Heart right ventricle (tissue), 16 donors: ENCODE measurements around the gene HPS6. TPM values are rescaled to one million over a fixed set of nuclear protein-coding genes. Genes with fewer than 3 reads are reported as not detected.
"Not testable (repeated sequence)": the region's sequence is repeated elsewhere in the genome, so short reads cannot be mapped to it uniquely, and the experiment has no call there.

Experiments used
- ATAC-seq, 8 donors: fragments of 200-7000 bp; cut with Tn5 transposase; one replicate each; pipeline ENCODE4 v1.9.1; 2020; ENCODE audit warnings: mild to moderate bottlenecking in 8 of 8, moderate library complexity in 8 of 8, moderate number of reproducible peaks in 1 of 8
- DNase-seq, 2 donors: peaks; one replicate each; pipeline ENCODE4 v3.0.0-alpha.2; 2020
- H3K27ac ChIP-seq, 10 donors: fragments of 200-600 bp; sonication (generic) in 2 of 10; one replicate each; pipeline versions ENCODE4 v1.5.0 to v1.8.0; 2020 to 2022; ENCODE audit warnings: mild to moderate bottlenecking in 3 of 10
- H3K27me3 ChIP-seq, 7 donors: fragments of 200-600 bp; one replicate each; pipeline ENCODE4 v1.8.0; 2021 to 2022; ENCODE audit warnings: mild to moderate bottlenecking in 2 of 7
- H3K36me3 ChIP-seq, 9 donors: fragments of 200-600 bp; sonication (generic) in 1 of 9; one replicate each; pipeline versions ENCODE4 v1.5.0 to v1.8.0; 2020 to 2022; ENCODE audit warnings: mild to moderate bottlenecking in 2 of 9
- H3K4me1 ChIP-seq, 9 donors: fragments of 200-600 bp; sonication (generic) in 1 of 9; one replicate each; pipeline versions ENCODE4 v1.5.0 to v1.8.0; 2020 to 2022; ENCODE audit warnings: mild to moderate bottlenecking in 4 of 9
- H3K4me3 ChIP-seq, 10 donors: fragments of 200-600 bp; sonication (generic) in 2 of 10; one replicate each; pipeline versions ENCODE4 v1.5.0 to v1.8.0; 2020 to 2022; ENCODE audit warnings: mild to moderate bottlenecking in 7 of 10, moderate library complexity in 2 of 10
- H3K9me3 ChIP-seq, 11 donors: fragments of 200-600 bp in 10 of 11; sonication (generic) in 2 of 11; one replicate each; pipeline versions ENCODE4 v1.5.0 to v1.8.0; 2013 to 2022; ENCODE audit warnings: mild to moderate bottlenecking in 2 of 11, control low read depth in 1 of 11, moderate library complexity in 1 of 11
- CTCF ChIP-seq, 9 donors: fragments of 200-600 bp; sonication (generic) in 2 of 9; IDR thresholded peaks; one replicate each; pipeline versions ENCODE4 v1.5.0 to v1.8.0; 2021 to 2022; ENCODE audit warnings: antibody characterized with exemption in 9 of 9, mild to moderate bottlenecking in 5 of 9, moderate library complexity in 1 of 9
- WGBS, 2 donors: extraction: QIAGEN DNeasy Blood & Tissue Kit; methylation state at CpG; one replicate each; pipeline ENCODE4 v1.1.7; 2013; ENCODE audit warnings: inconsistent platforms in 1 of 2; 5-methylcytosine and 5-hydroxymethylcytosine counted together
- intact Hi-C, 10 donors: fragments of 100-400 bp; cut with DNase I; formaldehyde crosslinking; loops; one replicate each; pipeline versions ENCODE4 v1.11.1 to v1.14.2; 2022
- polyA plus RNA-seq, 2 donors: library from polyadenylated mRNA; stranded (reverse); fragments of 200-250 nt; gene quantifications; one replicate each; pipeline ENCODE4 v1.2.3, GENCODE V29; 2013
- total RNA-seq, 10 donors: library from RNA; stranded (reverse); fragmentation: NEBNext Ultra II Directional in 3 of 10; extraction: Animal tissue kit (Norgen Biotek cat#: 25700) in 3 of 10; gene quantifications; one replicate each; pipeline versions ENCODE4 v1.2.1 to v1.2.4, GENCODE V29; 2021 to 2023
- donor health status: Arrhythmogenic right ventricular cardiomyopathy.
- donor health status: ischemic (EF 13 %, LVEDD 7.1; RV severe dilation, severe dysfunction).
- donor health status: healthy with polysubstance abuse.
- donor health status: DM: no; HTN: yes; CAD: no.
- donor health status: DM: no; HTN: no; CAD: no.
- donor health status: ischemic (EF 25% LVEDD 6.9; RV normal size, moderate dysfunction).
- donor health status: ischemic (EF 25% LVEDD 5.7; RV mildly dilated, moderate dysfunction).
- donor health status: healthy.
- donor health status: DM: yes; HTN: yes; CAD: no.
- donor health status: Ischemic cardiomyopathy.
- donor health status: ischemic (EF 35%, LVEDD 5.7; RV mildly dilated, moderate dysfunction).
- donor health status: nonischemic (EF 11% LVEDD 7.7; RV severe dilation, severe dysfunction).
- donor health status: DM: yes; HTN: yes; CAD: no.
- donor health status: PGD.
- donor health status: ischemic (EF 29% LVEDD 5.4; RV normal size, mild dysfunction).
- donor health status: nonischemic (EF 23%, LVEDD 6.1; RV moderate dilation, normal function).

HPS6 gene
- total and polyA plus RNA-seq, 12 donors: 8.2 to 13.6 (median 10.6) TPM

- H3K4me3 ChIP-seq: no peak overlapping the region
- WGBS, 2 donors: 77 to 87% methylated on average over 3 of the region's 3 CpGs
- peaks cover 0 to 100% (median 50%) of the 10 kb centered on the region in 9 donors for H3K36me3 ChIP-seq
- ATAC-seq: no peak
- H3K9me3 ChIP-seq: no peaks in the 10 kb centered on the region
- no peak for TF ChIP-seq CTCF (IDR thresholded peaks at IDR 0.05)
- DNase-seq: no peak
- H3K27me3 ChIP-seq: no peaks in the 10 kb centered on the region
- H3K4me1 ChIP-seq: peaks cover 0 to 14% (median 0%) of the 10 kb centered on the region in 9 donors
- intact Hi-C loops: no loop called here
- peak overlapping the region in 1 of 10 donors; percentile 31 for H3K27ac ChIP-seq
Measured at GRCh38 chr10:102024799-102025198, 40.4 kb upstream of the HPS6 start.

GRCh38 chr10:102027261-102027660, 37.9 kb upstream of the HPS6 start:
- intact Hi-C loops: no loop called here
- Histone ChIP-seq H3K4me3 (no peak overlapping the region), H3K4me1 (peaks cover 0 to 14% (median 0%) of the 10 kb centered on the region in 9 donors), H3K36me3 (peaks cover 0 to 100% (median 62%) of the 10 kb centered on the region in 9 donors), H3K9me3 (no peaks in the 10 kb centered on the region), H3K27me3 (no peaks in the 10 kb centered on the region), H3K27ac (no peak overlapping the region)
- no peak for ATAC-seq
- TF ChIP-seq CTCF (IDR thresholded peaks at IDR 0.05): no peak
- DNase-seq: no peak
- 98 to 99% methylated on average over 2 of the region's 2 CpGs for WGBS, 2 donors

- Histone ChIP-seq H3K27ac (no peak overlapping the region), H3K4me1 (no peaks in the 10 kb centered on the region), H3K4me3 (no peak overlapping the region), H3K36me3 (peaks cover 0 to 97% (median 48%) of the 10 kb centered on the region in 9 donors), H3K9me3 (no peaks in the 10 kb centered on the region), H3K27me3 (no peaks in the 10 kb centered on the region)
- no peak for TF ChIP-seq CTCF (IDR thresholded peaks at IDR 0.05)
- DNase-seq (no peak), ATAC-seq (no peak)
- WGBS, 2 donors: 94 to 96% methylated on average over 2 of the region's 2 CpGs
- intact Hi-C loops: no loop called here
Measured at GRCh38 chr10:102033787-102034186, 31.4 kb upstream of the HPS6 start.

- H3K27ac ChIP-seq, H3K27me3 ChIP-seq, intact Hi-C loops, ATAC-seq, H3K4me1 ChIP-seq, H3K4me3 ChIP-seq, DNase-seq, H3K9me3 ChIP-seq: not testable (repeated sequence)
- H3K36me3 ChIP-seq: peaks cover 0 to 91% (median 33%) of the 10 kb centered on the region in 9 donors
- 96 to 97% methylated on average over 18 to 33 of the region's 33 CpGs for WGBS, 2 donors
Measured at GRCh38 chr10:102035807-102036206, 29.3 kb upstream of the HPS6 start.

GRCh38 chr10:102038410-102038809, 26.7 kb upstream of the HPS6 start:
- H3K36me3 ChIP-seq: peaks cover 0 to 65% (median 10%) of the 10 kb centered on the region in 9 donors
- intact Hi-C loops: no loop called here

More at GRCh38 chr10:102038410-102038809, 26.7 kb upstream of the HPS6 start:
- Histone ChIP-seq H3K27ac (no peak overlapping the region), H3K27me3 (no peaks in the 10 kb centered on the region), H3K9me3 (no peaks in the 10 kb centered on the region), H3K4me1 (peaks cover 0 to 11% (median 0%) of the 10 kb centered on the region in 9 donors), H3K4me3 (no peak overlapping the region)
- no peak for TF ChIP-seq CTCF (IDR thresholded peaks at IDR 0.05)
- DNase-seq (no peak), ATAC-seq (no peak)
